Neural cell (in vitro differentiated cells): ENCODE measurements around the gene ERC2.

Source experiments
- EP300 ChIP-seq: fragments of 450-650 bp; conservative IDR thresholded peaks from 2 replicates; pipeline ENCODE4 v1.6.1; 2014; ENCODE audit warnings: antibody characterized with exemption, mild to moderate bottlenecking, moderate library complexity; ENCODE audit not compliant: poor library complexity, severe bottlenecking
- EZH2 ChIP-seq: fragments of 200-600, 300-800 bp; shearing (Covaris generic), sonication (generic); IDR thresholded peaks from 2 replicates; pipeline ENCODE4 v1.6.1; 2014; ENCODE audit warnings: antibody characterized with exemption, low read length, borderline replicate concordance, mild to moderate bottlenecking; ENCODE audit not compliant: insufficient read depth, poor library complexity, severe bottlenecking
- POLR2AphosphoS5 ChIP-seq: IDR thresholded peaks from 2 replicates; pipeline ENCODE4 v1.6.1; 2012
- RAD21 ChIP-seq: fragments of 450-650 bp; conservative IDR thresholded peaks from 2 replicates; pipeline ENCODE4 v1.6.1; 2014; ENCODE audit warnings: antibody characterized with exemption, mild to moderate bottlenecking, moderate library complexity
- TAF1 ChIP-seq: IDR thresholded peaks from 2 replicates; pipeline ENCODE4 v1.6.1; 2012; ENCODE audit warnings: low read depth
- TF ChIP-seq, protein P1 (sequence below): fragments of 450-650 bp; IDR thresholded peaks from 2 replicates; pipeline ENCODE4 v1.5.1; 2014; ENCODE audit warnings: antibody characterized with exemption, mild to moderate bottlenecking, moderate library complexity; ENCODE audit not compliant: poor library complexity, severe bottlenecking
- TF ChIP-seq, protein P2 (sequence below): IDR thresholded peaks from 2 replicates; pipeline ENCODE4 v1.6.1; 2012; ENCODE audit warnings: borderline replicate concordance

DNA sequence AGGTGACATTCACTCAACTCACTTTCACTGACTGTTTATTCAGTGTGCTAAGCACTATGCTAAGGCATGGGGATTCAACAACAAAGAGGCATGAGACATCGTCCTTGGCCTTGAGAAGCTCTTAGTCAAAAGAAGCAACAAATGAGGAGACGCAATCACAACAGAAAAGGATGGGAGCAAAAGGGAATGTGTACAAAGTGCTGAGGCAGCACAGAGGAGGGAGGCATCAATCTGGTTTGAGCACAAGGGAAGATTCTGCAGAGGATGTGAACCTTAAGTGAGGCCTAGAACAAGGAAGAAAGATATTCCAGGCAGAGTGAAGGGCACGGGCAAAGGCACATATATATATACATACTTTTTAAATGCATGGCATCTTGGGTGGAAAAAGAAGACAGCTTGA is 151.3 kb downstream of the ERC2 start:
- TF ChIP-seq TAF1 (no peak), POLR2AphosphoS5 (no peak), EZH2 (no peak), RAD21 (no peak), EP300 (no peak)
- TF ChIP-seq, protein P1, sequence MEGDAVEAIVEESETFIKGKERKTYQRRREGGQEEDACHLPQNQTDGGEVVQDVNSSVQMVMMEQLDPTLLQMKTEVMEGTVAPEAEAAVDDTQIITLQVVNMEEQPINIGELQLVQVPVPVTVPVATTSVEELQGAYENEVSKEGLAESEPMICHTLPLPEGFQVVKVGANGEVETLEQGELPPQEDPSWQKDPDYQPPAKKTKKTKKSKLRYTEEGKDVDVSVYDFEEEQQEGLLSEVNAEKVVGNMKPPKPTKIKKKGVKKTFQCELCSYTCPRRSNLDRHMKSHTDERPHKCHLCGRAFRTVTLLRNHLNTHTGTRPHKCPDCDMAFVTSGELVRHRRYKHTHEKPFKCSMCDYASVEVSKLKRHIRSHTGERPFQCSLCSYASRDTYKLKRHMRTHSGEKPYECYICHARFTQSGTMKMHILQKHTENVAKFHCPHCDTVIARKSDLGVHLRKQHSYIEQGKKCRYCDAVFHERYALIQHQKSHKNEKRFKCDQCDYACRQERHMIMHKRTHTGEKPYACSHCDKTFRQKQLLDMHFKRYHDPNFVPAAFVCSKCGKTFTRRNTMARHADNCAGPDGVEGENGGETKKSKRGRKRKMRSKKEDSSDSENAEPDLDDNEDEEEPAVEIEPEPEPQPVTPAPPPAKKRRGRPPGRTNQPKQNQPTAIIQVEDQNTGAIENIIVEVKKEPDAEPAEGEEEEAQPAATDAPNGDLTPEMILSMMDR: no peak
- TF ChIP-seq, protein P2, sequence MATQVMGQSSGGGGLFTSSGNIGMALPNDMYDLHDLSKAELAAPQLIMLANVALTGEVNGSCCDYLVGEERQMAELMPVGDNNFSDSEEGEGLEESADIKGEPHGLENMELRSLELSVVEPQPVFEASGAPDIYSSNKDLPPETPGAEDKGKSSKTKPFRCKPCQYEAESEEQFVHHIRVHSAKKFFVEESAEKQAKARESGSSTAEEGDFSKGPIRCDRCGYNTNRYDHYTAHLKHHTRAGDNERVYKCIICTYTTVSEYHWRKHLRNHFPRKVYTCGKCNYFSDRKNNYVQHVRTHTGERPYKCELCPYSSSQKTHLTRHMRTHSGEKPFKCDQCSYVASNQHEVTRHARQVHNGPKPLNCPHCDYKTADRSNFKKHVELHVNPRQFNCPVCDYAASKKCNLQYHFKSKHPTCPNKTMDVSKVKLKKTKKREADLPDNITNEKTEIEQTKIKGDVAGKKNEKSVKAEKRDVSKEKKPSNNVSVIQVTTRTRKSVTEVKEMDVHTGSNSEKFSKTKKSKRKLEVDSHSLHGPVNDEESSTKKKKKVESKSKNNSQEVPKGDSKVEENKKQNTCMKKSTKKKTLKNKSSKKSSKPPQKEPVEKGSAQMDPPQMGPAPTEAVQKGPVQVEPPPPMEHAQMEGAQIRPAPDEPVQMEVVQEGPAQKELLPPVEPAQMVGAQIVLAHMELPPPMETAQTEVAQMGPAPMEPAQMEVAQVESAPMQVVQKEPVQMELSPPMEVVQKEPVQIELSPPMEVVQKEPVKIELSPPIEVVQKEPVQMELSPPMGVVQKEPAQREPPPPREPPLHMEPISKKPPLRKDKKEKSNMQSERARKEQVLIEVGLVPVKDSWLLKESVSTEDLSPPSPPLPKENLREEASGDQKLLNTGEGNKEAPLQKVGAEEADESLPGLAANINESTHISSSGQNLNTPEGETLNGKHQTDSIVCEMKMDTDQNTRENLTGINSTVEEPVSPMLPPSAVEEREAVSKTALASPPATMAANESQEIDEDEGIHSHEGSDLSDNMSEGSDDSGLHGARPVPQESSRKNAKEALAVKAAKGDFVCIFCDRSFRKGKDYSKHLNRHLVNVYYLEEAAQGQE: no peak
